Fibroblast of skin of left quadriceps (primary cell): ENCODE measurements around the gene CALML6.
A peak's percentile ranks its signal among the peaks of the same experiment; 100 is the strongest.

ENCODE experiments used
- DNase-seq, 2 experiments: peaks; one replicate each; pipeline ENCODE4 v3.0.0-alpha.2; 2013; ENCODE audit warnings: low read depth in 2 of 2

The CALML6 gene

DNA sequence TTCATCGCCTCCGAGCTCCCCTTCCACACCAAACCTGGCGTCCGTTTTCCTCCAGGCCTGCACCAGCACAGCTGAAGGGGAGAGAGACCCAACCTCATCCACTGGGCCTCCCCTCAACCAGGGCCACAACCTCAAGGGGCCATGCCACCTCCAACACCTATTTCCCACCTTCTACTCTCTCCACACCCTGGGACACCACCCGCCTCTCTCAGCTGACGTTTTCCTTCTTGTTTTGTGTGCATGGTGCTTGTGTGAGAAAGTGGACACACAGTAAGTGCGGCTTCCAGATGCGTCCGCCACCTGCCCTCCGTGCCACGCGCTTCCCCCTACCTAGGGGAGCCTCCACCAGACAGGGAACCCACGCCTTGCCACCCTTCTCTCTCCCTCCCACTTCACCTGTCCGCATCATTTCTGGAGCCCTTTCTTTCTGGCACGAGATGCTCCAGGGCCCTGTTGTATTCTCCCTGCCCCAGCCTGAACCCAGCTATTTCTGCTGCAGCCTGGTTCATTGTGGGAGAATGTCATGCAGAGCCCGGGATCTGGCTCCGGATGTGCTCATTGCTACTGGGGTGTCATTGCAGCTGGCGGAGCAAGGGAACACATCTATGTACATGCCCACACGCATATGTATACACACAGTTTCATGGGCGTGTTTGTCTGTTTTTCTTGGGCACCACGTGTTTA is 22.8 kb upstream of the CALML6 start:
- DNase-seq: no peak

DNA sequence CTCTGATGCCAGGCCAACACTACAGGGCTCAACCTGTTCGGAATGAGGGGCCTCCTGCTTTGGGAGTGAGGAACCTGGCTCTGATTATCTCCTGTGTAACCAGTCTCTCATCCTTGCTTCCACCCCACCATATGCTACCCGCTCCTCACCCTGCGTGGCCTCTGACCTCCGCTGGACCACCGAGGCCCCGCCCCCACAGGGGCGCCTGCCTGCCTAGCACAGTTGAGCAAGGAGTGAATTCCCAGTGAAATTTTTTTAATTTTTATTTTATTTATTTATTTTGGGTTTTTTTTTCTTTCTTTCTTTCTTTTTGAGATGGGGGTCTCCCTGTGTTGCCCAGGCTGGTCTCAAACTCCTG is 22.3 kb upstream of the CALML6 start:
- DNase-seq: no peak

DNA sequence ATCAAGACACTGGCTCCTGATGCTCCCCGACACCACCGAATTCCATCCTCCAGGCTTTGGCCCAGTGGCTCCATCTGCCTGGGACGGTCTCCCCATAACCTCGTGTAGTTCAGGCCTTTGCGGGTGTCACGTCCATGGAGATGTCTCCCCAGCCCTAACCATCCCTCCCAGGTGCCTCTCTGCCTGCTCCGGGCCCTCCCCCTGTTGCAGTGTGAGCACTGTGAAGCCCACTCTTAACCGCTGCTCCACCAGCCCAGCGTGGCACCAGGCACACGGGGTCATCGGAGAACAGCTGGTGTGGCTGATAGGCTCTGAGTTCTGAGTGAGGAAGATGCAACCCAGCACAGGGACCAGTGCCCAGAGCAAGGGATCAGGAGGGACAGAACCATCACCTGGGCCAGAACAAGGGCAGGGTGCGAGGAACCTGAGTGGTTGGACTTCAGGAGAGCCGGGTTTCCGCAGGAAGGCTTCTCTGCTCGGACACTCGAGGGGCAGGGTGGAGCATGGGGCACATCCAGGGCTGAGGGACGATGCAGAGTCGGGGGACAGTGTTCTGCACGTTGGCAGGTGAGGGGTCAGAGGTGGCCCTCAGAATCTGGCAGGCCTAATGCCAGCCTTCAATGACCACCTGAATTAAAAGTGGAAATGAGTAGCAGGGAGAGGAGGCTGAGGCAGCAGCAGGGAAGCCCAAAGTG is 21.6 kb upstream of the CALML6 start:
- DNase-seq: no peak

DNA sequence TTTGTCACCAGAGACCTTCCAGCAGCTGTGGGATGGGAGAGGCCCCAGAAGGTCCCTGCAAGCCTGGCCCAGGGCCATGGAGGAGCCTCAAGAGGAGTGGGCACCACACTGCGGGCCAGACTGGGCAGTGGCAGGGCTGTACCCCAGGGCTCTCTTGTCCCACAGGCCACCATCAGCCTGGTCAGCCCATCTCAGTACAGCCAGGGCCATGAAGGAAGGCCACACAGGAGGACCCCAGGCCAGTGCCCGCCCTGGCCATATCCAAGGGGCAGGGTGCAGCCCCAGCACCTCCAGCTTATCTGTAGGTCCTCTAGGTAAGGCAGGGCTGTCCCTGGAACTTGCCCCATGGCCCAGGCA is 21.1 kb upstream of the CALML6 start:
- no peak for DNase-seq

DNA sequence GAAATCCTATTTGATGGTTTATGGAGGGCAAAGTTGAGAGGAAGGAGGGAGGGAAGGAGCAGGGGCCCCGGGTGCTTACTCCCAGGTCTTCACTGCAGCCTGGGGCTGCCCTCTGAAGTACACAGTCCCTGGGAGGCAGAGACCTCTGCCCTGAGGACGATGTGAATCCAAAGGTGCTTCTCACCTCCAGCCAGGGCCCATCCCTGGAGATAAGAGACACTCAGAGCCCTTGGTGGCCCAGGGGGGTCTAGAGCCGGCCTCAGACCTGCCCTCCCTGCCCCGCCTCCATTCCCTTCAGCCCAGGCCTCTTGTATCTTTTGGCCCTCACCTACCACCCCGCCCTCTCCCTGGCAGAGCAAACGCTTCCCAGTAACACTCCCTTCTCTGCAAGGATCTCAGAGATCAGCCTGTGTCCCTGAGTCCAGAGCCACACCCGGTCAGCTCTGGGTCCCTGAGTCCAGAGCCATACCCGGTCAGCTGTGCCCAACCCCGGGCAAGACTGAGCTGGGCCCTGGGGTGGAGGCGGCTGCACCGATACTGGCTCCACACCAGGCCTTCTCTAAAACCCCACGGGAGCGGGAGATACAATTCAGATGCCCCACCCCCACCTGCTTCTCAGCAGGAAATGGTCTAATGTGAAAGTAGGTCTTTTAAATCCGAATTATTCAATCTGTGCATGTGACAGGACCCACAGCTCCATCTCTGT is 20.6 kb upstream of the CALML6 start:
- DNase-seq: no peak

DNA sequence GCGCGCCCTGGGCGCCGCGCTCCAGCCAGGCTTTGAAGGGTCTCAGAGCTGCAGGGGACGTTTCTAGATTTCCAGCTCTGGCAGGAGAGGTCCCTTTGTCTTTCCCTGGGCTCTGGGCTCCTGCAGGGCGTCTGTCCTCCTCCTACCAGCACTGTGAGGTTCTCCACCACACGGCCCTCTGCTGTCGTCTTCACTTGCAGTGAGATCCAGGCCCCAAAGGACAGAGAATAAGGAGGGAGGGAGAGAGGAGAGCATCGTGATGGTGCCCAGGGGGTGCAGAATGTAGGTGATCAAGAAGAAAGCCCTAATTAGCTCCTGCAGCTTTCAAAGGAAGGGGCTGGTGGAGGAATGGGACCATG is 20.0 kb upstream of the CALML6 start:
- DNase-seq: no peak

DNA sequence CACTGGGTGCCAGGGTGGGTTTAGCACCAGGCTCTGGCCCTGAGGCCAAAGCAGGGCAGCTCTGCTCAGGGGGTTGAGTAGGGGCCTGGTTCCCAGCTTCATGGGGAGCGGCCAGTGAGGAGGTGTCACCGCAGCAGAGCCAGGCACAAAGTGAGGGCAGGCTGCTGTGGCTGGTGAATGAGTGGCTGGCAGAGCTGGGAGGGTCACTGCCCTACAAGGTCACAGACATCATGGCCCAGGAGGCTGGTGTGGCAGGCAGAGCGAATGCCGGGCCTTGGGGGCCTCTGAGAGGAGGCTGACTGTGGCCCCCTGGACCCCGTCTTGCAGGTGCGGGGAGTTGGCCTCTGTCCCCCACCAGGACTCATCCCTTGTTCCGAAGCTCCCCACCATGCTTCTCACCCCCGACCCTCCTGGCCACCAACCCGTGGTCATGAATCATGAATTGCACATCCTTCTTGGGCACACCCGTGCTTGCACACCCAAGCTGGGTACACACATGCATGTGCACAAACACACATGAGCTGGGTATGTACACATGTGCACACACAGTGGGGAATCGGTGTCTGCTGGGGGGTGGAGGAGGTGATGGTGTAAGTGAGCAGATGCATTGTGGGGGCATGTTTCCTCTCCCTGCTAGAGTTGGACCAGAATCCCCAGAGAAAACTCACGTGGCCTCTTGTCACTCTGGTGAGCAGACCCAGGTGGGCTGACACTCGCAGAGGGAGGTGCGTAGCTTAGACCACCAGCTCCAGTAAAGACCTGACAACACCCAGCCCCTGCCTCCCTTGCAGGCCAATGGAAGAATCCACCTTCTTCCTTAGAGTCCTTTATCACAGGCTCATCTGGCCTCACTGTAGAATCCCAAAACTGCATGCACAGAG is 19.4 kb upstream of the CALML6 start:
- DNase-seq: no peak

DNA sequence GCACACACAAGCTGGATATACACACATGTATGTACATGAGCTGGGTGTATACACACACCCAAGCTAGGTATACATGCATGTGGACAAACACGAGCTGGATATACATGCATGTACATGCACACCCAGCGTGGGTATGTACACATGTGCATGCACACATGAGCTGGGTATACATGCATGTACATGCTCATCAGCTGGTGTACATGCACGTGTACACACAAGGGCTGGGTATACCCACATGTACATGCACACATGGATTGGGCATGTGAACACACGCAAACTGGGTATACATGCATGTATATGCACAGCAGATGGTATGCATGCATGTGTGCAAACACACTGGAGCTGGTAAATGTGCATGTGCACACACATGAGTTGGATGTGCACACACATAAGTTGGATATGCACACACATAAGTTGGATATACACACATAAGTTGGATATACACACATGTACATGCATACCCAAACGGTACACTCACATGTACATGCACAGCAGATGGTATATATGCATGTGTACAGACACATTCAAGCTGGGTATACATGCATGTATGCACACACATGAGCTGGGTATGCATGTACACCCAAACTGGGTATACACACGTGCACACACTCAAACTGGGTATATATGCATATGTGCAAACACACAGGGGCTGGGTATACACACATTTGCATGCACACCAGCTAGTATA is 16.7 kb upstream of the CALML6 start:
- DNase-seq: no peak

DNA sequence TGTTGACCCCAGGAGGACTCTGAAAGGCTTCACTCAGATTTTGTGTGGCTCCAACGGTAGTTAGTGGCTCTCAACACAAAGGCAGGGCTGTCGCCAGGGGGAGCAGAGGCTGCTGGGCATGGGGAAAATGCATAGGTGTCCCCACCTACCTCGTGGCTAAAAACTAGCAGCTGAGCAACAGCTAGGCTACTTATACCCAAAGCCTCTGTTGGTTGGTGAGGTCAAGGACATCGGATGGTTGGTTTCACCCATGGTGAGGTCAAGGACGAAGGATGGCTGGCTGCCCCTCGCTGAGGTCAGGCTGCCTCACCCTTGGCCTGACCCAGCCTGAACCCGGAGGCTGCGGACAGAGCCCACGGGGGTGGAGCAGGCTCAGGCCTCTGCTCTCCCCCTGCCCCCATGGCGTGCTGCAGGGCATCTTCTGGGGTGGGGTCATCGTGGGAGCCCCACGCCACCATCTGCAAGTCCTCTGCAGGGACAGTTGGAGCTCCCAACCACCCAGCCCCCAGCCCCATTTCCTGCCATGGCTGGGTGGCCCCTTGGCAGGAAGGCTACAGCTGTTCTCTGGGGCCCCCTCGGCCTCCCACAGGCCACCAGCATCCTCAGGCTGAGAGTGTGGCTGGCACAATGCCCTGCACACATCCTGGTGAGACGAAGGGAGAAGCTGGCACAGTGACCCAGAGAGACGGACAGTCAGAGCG is 15.6 kb upstream of the CALML6 start:
- no peak for DNase-seq

DNA sequence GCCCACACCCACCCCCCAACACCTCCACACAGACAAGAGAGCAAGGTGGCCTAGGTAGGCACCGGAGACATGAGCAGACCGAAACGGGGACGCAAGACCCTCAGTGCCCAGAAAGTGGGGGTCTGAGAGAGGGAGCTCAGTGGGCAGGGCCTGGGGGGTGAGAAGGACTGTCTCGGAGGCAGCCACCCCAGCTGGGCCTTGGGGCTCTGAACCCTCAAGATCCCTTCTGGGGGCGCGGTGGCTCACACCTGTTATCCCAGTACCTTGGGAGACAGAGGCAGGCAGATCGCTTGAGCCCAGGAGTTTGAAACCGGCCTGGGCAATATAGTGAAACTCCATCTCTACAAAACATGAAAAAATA is 15.1 kb upstream of the CALML6 start:
- no peak for DNase-seq

DNA sequence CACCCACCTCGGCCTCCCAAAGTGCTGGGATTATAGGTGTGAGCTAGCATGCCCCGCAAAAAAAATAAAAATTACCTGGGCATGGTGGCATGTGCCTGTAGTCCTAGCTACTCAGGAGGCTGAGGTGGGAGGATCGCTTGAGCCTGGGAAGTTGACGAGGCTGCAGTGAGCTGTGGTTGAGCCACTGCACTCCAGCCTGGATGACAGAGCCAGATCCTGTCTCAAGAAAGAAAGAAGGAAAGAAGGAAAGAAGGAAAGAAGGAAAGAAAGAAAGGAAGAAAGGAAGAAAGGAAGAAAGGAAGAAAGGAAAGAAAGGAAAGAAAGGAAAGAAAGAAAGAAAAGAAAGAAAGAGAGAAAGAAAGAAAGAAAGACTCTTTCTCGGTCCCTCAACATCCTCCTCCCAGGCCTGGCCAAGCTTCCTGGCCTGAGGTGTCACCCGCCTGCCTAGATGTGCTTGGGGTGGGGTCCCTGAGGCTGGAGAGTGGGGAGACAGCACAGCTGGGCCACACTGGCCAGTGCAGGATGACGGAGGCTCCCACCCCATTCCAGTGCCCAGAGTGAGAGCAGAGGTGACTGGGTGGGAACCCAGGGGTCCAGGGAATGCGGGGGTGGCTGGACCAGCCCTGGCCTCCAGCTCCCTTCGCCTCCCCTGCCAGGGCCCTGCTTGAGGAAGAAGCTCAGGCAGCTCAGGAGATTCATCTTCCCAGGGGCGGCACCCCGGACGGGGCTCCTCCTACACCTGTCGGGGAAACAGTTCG is 14.0 kb upstream of the CALML6 start:
- no peak for DNase-seq

DNA sequence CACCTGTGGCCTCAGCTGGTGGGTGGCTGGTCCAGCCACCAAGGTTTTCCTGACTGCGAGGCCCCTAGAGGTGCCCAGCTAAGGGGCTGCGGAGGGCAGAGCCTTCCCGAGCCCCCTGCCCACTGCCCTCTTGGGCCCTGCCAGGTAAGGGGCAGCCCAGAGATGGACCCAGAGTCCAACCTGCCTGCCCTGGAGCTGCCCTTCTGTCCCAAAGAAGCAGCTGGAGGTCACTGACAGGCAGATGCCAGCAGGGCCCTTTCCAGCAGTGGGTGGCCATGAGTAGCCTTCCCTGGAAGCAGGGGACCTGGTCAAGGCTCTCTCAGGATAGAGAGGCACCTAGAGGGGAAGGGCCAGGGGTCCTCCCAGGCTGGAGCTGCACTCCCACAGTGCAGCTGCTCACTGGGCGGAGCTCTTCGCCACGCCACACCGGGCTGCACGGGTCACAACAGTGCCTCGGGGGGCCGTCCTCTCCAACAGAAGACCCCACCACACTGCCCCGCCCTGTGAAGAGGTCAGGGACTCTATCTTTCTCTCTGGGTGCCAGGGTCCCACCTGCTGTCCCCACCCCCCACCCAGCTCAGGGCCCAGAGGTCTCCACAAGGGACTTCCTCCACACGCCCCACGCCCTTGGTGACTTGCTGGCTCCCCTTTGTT is 13.3 kb upstream of the CALML6 start:
- no peak for DNase-seq

DNA sequence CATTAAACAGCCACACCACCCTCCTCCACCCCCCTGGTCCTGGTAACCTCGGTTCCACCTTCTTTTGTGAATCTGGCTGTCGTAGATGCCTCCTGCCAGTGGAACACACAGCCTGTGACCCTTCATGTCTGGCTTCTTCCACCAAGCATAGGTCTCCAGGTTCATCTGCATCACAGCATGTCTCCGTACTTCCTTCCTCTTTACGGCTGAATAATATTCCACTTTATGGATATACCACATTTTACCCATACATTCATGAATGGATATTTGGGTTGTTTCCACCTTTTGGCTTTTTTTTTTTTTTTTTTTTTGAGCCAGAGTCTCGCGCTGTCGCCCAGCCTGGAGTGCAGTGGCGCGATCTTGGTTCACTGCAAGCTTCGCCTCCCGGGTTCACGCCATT is 11.8 kb upstream of the CALML6 start:
- no peak for DNase-seq

DNA sequence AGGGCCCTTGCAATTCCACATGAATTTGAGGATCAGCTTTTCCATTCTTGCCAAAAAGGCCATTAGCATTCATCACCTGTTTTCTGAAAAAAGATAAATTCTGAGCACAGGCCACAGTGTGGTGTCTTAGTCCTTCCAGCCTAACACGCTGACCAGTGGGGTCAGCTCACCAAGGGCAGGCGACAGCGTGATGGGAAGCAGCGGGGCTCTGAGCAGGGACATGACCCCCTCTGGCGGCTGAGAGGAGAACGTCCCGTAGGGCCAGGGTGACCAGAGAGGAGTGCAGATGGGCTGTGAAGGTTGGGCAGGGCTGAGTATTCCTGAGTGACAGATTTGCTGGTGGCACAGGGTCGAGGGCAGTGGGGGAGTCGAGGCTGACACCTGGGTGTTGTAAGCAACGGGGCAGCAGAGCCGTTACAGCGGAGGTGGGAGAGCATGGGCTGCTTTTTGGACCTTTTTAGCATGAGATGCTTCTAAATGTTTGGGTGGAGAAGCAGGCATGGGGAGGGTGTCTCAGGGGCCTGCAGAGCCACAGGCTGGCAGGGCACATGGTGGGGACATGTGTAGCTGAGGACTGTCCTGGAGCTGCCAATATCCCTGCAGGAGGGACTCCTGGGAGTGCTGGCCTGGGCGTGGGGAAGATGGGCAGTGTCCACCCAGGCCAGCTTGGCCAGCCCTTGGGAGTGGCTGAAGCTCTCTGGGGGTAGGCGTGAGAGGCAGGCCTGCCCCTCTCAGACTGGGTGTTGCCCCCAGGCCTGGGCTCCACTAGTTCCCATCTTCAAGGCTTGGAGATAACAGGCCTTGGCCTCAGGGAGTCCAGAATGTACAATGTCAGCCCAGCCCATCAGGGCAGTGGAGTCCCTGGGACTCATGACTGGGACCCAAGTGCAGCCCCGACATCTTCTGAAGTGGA is 8.6 kb upstream of the CALML6 start:
- DNase-seq: peak; percentile 20 to 23

DNA sequence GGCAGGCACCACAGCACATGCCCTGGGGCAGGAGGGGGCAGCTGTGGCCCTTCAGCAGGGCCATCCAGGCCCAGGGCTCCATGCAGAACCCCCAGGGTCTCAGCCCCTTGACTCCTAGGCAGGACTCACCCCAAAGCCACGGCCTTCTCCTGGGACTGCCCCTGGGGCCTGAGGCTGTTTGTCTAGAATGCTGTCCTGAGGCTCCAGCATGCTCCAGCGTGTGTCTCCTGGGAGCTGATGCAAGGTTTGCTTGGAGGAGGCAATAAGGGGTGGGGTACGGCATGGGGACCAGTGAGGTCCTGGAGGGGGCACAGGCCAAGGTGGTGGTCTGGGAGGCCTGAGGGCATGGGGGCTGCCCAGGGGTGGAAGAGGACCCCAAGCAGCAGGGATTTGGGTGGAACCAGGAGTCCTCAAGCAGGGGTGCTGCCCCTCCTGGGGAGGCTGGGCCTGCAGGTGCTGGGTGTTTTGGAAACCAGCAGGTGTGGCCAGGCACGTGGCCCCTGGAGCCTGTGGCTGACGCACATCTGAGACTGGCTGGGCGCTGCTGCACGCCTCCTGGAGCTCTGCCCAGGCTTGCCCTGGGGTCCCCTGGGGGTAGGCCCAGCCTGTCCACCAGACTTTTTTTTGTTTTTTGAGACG is 7.8 kb upstream of the CALML6 start:
- no peak for DNase-seq

DNA sequence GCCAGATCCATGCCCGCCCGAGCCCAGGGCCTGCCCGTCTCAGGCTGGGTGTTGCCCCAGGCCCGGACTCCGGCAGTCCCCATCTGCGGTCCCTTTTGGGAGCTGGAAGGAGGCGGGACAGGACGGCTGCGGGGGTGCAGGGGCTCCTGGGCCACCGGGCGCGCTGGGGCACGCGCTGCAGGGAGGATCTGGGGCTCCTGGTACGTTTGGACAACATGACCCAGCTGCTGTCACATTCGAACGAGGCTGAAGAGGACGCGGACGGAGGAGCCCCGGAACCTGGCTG is 6.6 kb upstream of the CALML6 start:
- no peak for DNase-seq

DNA sequence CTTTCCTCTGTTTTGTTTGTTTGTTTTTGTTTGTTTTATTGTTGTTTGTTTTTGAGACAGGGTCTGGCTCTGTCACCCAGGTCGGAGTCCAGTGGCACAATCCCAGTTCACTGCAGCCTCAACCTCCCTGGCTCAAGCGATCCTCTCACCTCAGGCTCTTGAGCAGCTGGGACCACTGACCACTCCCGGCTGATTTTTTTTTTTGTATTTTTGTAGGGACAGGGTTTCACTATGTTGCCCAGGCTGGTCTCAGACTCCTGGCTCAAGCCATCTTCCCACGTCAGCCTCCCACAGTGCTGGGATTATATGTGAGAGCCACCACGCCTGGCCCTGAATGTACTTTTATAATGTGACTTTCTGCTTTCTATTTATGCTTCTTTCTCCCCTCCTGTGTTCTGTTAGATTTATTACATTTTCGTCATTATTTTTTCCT is 5.0 kb upstream of the CALML6 start:
- DNase-seq: no peak

DNA sequence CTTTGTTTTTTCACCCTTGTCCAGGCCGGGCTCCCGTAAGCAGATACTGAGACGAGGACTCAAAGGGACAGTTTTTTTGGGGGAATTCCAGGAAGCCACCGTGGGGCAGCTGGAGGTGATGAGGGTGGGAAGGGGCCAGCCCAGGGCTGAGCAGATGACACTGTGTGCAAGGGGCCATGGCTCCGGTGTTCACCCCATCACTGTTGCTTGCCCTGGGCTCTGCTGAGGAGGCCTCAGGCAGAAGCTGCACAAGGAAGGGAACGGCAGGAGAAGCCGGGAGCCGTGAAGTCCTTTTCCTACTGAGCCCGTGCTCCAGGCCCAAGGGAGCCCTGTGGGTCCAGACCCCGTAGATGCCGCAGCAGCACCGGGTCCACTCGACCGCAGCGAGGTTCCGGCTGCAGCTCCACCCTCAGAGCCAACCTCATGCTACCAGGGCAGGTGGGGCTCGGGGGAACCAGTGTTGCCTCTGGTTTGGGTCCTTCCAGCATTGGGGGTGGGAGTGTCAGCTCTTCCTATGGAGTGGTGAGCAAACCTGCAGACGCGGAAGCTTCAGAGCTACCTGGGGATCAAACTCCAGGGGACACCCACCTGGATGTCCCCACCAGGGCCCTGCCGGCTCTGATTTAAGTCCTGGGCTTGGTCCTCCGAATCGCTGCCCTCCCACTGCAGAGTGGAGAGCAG is 4.3 kb upstream of the CALML6 start:
- DNase-seq: no peak
